ENCODE data around the gene TUT4.

Gene TUT4

GRCh38 chr1:52511439-52511838 is 41.5 kb downstream of the TUT4 start:
- TF ChIP-seq TAF1 (IDR thresholded peaks at IDR 0.05; ENCODE audit: borderline replicate concordance, insufficient read depth, low read length), result no peak

DNA sequence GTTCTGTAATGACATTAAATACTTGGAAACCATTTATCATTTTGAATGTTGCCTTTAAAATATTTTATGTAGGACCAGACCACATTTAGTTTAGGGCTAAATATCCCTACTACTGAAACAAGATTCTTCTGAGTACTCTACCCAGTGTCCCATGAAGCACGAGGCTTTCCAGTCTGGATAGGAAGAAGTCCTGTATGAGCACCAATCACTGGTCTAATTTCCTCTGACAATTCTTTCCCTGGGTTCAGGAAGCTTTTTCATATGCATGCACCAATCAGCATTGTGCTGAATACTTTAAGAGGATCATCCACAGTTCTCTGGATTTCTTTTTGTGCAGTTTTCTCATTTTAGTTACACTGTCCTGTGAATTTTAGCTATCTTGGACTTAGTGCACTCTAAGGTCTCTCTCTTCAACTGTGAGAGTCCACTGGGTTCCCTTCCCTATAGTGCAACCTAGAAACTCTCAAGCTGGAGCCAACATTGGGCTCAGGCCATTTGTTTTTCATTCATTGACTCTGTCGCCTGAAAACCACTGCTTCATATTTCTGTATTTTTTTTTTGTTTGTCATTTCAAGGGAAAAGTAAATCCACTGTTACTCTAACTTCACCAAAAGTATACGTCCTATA is 45.9 kb downstream of the TUT4 start:
- TF ChIP-seq, protein P1, sequence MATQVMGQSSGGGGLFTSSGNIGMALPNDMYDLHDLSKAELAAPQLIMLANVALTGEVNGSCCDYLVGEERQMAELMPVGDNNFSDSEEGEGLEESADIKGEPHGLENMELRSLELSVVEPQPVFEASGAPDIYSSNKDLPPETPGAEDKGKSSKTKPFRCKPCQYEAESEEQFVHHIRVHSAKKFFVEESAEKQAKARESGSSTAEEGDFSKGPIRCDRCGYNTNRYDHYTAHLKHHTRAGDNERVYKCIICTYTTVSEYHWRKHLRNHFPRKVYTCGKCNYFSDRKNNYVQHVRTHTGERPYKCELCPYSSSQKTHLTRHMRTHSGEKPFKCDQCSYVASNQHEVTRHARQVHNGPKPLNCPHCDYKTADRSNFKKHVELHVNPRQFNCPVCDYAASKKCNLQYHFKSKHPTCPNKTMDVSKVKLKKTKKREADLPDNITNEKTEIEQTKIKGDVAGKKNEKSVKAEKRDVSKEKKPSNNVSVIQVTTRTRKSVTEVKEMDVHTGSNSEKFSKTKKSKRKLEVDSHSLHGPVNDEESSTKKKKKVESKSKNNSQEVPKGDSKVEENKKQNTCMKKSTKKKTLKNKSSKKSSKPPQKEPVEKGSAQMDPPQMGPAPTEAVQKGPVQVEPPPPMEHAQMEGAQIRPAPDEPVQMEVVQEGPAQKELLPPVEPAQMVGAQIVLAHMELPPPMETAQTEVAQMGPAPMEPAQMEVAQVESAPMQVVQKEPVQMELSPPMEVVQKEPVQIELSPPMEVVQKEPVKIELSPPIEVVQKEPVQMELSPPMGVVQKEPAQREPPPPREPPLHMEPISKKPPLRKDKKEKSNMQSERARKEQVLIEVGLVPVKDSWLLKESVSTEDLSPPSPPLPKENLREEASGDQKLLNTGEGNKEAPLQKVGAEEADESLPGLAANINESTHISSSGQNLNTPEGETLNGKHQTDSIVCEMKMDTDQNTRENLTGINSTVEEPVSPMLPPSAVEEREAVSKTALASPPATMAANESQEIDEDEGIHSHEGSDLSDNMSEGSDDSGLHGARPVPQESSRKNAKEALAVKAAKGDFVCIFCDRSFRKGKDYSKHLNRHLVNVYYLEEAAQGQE (IDR thresholded peaks at IDR 0.05; ENCODE audit: insufficient read depth in 1 of 2, low read depth in 2 of 2, low read length in 2 of 2), result no peak
- no peak for TF ChIP-seq POLR2AphosphoS5 (IDR thresholded peaks at IDR 0.05; ENCODE audit: low read depth, low read length)
- no peak for TF ChIP-seq FOXP2 (optimal IDR thresholded peaks at IDR 0.05; ENCODE audit: borderline replicate concordance, extremely low read depth, extremely low read length, insufficient read depth)
- TF ChIP-seq SIN3A (IDR thresholded peaks at IDR 0.05; ENCODE audit: borderline replicate concordance, insufficient read depth, low read length), result no peak
- TF ChIP-seq TAF1 (IDR thresholded peaks at IDR 0.05; ENCODE audit: borderline replicate concordance, insufficient read depth, low read length), result no peak

DNA sequence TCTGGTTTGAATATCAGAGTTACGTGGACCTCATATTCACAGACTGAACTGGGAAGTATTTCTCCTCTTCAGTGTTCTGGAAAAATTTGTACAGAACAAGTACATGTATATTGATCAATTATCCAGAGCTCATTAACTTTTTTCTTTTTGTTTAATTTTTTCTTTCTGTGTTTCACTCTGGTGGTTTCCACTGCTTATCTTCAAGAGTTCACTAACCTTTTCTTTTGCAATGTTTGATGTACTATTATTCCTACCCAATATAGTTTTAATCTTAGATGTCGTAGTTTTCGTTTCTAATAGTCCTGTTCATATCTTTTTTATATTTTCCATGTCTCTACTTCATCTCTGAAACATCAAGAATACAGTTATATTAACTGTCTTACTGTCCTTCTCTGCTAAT is 46.5 kb downstream of the TUT4 start:
- TF ChIP-seq POLR2AphosphoS5 (IDR thresholded peaks at IDR 0.05; ENCODE audit: low read depth, low read length) (no peak), SIN3A (IDR thresholded peaks at IDR 0.05; ENCODE audit: borderline replicate concordance, insufficient read depth, low read length) (no peak), TAF1 (IDR thresholded peaks at IDR 0.05; ENCODE audit: borderline replicate concordance, insufficient read depth, low read length) (no peak), FOXP2 (optimal IDR thresholded peaks at IDR 0.05; ENCODE audit: borderline replicate concordance, extremely low read depth, extremely low read length, insufficient read depth) (no peak)
- TF ChIP-seq, protein P1 (IDR thresholded peaks at IDR 0.05; ENCODE audit: insufficient read depth in 1 of 2, low read depth in 2 of 2, low read length in 2 of 2), result no peak

- TF ChIP-seq, protein P1 (IDR thresholded peaks at IDR 0.05; ENCODE audit: insufficient read depth in 1 of 2, low read depth in 2 of 2, low read length in 2 of 2), result no peak
- TF ChIP-seq POLR2AphosphoS5 (IDR thresholded peaks at IDR 0.05; ENCODE audit: low read depth, low read length) (no peak), FOXP2 (optimal IDR thresholded peaks at IDR 0.05; ENCODE audit: borderline replicate concordance, extremely low read depth, extremely low read length, insufficient read depth) (no peak)
Observed at GRCh38 chr1:52504720-52505119, 48.2 kb downstream of the TUT4 start.

- TF ChIP-seq, protein P1 (IDR thresholded peaks at IDR 0.05; ENCODE audit: insufficient read depth in 1 of 2, low read depth in 2 of 2, low read length in 2 of 2), result no peak
- no peak for TF ChIP-seq FOXP2 (optimal IDR thresholded peaks at IDR 0.05; ENCODE audit: borderline replicate concordance, extremely low read depth, extremely low read length, insufficient read depth)
- TF ChIP-seq TAF1 (IDR thresholded peaks at IDR 0.05; ENCODE audit: borderline replicate concordance, insufficient read depth, low read length), result no peak
- TF ChIP-seq SIN3A (IDR thresholded peaks at IDR 0.05; ENCODE audit: borderline replicate concordance, insufficient read depth, low read length), result no peak
- no peak for TF ChIP-seq POLR2AphosphoS5 (IDR thresholded peaks at IDR 0.05; ENCODE audit: low read depth, low read length)
Observed at GRCh38 chr1:52503706-52504105, 49.2 kb downstream of the TUT4 start.

Measured in PFSK-1 (cell line).